Right cardiac atrium (tissue), 5 donors: ENCODE data around the gene MFSD8. TPM values are rescaled to one million over a fixed set of nuclear protein-coding genes. Genes with fewer than 3 reads are reported as not detected.
"Not testable (repeated sequence)": the region's sequence is repeated elsewhere in the genome, so short reads cannot be mapped to it uniquely, and the experiment has no call there.

Experiments used
- ATAC-seq, 2 donors: fragments of 200-7000 bp; cut with Tn5 transposase; one replicate each; pipeline versions ENCODE4 v1.8.0 to v1.9.1; 2020; ENCODE audit warnings: moderate library complexity in 2 of 2, mild to moderate bottlenecking in 1 of 2
- DNase-seq, 3 donors: peaks; one replicate each; pipeline ENCODE4 v3.0.0-alpha.2; 2020
- H3K27ac ChIP-seq: one replicate; pipeline ENCODE4 v1.5.1; 2013; ENCODE audit warnings: mild to moderate bottlenecking, low read length, control low read depth, moderate library complexity
- H3K27me3 ChIP-seq: one replicate; pipeline ENCODE4 v1.6.1; 2013; ENCODE audit not compliant: control insufficient read depth, insufficient read depth
- H3K4me1 ChIP-seq: one replicate; pipeline ENCODE4 v1.6.1; 2013; ENCODE audit warnings: low read length; ENCODE audit not compliant: control insufficient read depth, insufficient read depth
- H3K4me3 ChIP-seq: one replicate; pipeline ENCODE4 v1.5.1; 2013; ENCODE audit warnings: low read length, control low read depth
- H3K9me3 ChIP-seq: one replicate; pipeline ENCODE4 v1.6.1; 2013; ENCODE audit warnings: low read length; ENCODE audit not compliant: control insufficient read depth
- WGBS: extraction: QIAGEN DNeasy Blood & Tissue Kit; methylation state at CpG from one replicate; pipeline ENCODE4 v1.1.7; 2013; 5-methylcytosine and 5-hydroxymethylcytosine counted together
- intact Hi-C, 4 donors: fragments of 100-400 bp; cut with DNase I; formaldehyde crosslinking; loops; one replicate each; pipeline versions ENCODE4 v1.11.0 to v1.14.0; 2022 to 2023
- polyA plus RNA-seq: library from polyadenylated mRNA; stranded (reverse); fragments of 200-250 nt; gene quantifications from one replicate; pipeline ENCODE4 v1.2.3, GENCODE V29; 2013
- total RNA-seq, 4 donors: library from RNA; stranded (reverse); fragmentation: NEBNext Ultra II Directional; extraction: Animal tissue kit (Norgen Biotek cat#: 25700); gene quantifications; one replicate each; pipeline ENCODE4 v1.2.1, GENCODE V29; 2021
- donor health status: healthy with polysubstance abuse.
- donor health status: DM: no; HTN: yes; CAD: no.
- donor health status: DM: no; HTN: no; CAD: no.
- donor health status: DM: no; HTN: yes; CAD: no; lungs with severe emphysema.
- donor health status: DM: yes; HTN: yes; CAD: no.

MFSD8 gene
- total and polyA plus RNA-seq, 5 donors, result 5.9 to 12.2 (median 10.4) TPM

DNA sequence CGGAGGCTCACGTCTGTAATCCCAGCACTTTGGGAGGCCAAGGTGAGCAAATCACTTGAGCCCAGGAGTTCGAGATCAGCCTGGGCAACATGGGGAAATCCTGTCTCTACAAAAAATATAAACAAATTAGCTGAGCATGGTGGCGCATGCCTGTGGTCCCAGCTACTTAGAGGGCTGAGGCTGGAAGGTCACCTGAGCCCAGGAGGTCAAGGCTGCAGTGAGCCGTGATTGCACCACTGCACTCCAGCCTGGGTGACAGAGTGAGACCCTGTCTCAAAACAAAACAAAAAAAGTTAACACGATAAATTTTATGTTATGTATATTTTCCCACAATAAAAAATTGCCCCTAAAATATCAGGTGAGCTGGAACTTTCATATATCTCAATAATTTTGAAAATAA lies 33.1 kb downstream of the MFSD8 start:
- H3K4me3 ChIP-seq, H3K27ac ChIP-seq, H3K4me1 ChIP-seq, H3K27me3 ChIP-seq, ATAC-seq, H3K9me3 ChIP-seq, intact Hi-C loops, DNase-seq: not testable (repeated sequence)
- WGBS, result 91% methylated on average over 6 of the region's 6 CpGs

- H3K4me3 ChIP-seq, result no peak overlapping the region
- no peak overlapping the region for H3K27ac ChIP-seq
- WGBS, result 92% methylated on average over 1 of the region's 1 CpG
- H3K9me3 ChIP-seq, result no peaks in the 10 kb centered on the region
- ATAC-seq (no peak), DNase-seq (no peak)
- no peaks in the 10 kb centered on the region for H3K27me3 ChIP-seq
- no peaks in the 10 kb centered on the region for H3K4me1 ChIP-seq
- intact Hi-C loops, result no loop called here
Measured at GRCh38 chr4:127930175-127930574, 34.8 kb downstream of the MFSD8 start.

DNA sequence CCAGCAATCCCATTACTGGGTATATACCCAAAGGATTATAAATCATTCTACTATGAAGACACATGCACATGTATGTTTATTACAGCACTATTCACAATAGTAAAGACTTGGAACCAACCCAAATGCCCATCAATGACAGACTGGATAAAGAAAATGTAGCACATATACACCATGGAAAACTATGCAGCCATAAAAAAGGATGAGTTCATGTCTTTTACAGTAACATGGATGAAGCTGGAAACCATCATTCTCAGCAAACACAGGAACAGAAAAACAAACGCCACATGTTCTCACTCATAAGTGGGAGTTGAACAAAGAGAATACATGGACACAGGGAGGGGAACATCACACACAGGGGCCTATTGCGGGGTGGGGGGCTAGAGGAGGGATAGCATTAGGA lies 39.3 kb downstream of the MFSD8 start:
- H3K27ac ChIP-seq, H3K27me3 ChIP-seq, H3K4me3 ChIP-seq, ATAC-seq, DNase-seq, intact Hi-C loops, H3K4me1 ChIP-seq, H3K9me3 ChIP-seq: not testable (repeated sequence)
- WGBS, result 96% methylated on average over 2 of the region's 2 CpGs

DNA sequence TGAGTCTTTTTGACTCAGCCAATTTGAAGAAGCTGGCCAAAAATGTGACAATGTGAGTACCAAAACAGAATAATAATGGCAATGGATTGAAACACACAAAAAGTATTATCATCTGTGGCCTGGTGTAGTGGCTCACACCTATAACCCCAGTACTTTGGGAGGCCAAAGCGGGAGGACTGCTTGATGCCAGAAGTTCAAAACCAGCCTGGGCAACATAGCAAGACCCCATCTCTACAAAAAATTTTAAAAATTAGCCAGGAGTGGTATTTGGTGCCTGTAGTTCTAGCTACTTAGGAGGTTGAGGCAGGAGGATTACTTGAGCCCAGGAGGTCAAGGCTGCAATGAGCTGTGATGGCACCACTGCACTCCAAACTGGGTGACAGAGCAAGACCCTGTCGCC lies 42.7 kb downstream of the MFSD8 start:
- intact Hi-C loops, result no loop called here
- no peaks in the 10 kb centered on the region for H3K27me3 ChIP-seq
- WGBS, result 98% methylated on average over 2 of the region's 2 CpGs
- no peaks in the 10 kb centered on the region for H3K4me1 ChIP-seq
- DNase-seq, result no peak
- no peak overlapping the region for H3K4me3 ChIP-seq
- ATAC-seq, result no peak
- no peaks in the 10 kb centered on the region for H3K9me3 ChIP-seq
- no peak overlapping the region for H3K27ac ChIP-seq

DNA sequence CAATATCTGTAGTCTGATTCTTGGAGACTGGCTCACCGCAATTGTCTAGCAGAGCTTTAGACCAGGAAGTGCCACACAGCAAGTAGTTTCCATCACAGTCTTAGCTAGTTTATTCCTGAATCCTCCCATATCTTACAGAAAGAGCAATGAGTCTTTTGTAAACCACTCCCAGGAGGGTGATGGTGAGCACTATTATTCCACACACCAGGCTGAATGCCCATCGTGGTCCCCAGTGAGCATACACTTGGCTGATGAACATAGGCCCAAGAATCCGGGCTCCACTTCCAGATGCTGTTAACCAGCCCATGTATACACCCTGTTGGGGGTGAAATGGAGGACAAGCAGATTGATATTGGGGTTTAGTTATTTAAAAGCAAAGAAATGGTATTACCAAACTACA lies 44.5 kb downstream of the MFSD8 start:
- Histone ChIP-seq H3K27me3 (no peaks in the 10 kb centered on the region), H3K27ac (no peak overlapping the region), H3K9me3 (no peaks in the 10 kb centered on the region), H3K4me1 (no peaks in the 10 kb centered on the region), H3K4me3 (no peak overlapping the region)
- intact Hi-C loops, result no loop called here
- peak in 2 of 3 donors; percentile 15 to 40 for DNase-seq
- no peak for ATAC-seq
- WGBS, result 80% methylated on average over 3 of the region's 3 CpGs

DNA sequence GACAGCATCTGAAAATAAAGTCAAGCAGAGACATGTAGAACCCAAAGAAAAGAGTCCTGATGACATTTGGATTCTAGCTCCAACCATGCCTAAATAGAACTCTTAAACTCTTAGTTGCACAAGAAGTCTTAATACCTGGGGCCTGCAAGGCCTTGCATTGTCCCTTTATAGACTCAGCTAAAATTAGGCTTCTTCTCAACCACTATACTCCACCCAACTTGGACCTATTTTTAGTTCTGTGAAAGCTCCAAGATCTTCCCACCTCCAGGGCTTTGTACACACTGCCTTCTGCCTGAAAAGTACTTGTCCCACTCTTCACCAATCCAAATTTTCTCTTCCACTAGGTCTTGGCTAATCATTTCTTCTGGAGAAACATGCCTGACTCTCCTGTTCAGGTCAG lies 47.8 kb downstream of the MFSD8 start:
- DNase-seq (no peak), ATAC-seq (peak in 1 of 2 donors; percentile 56)
- no peaks in the 10 kb centered on the region for H3K9me3 ChIP-seq
- no peak overlapping the region for H3K4me3 ChIP-seq
- no peaks in the 10 kb centered on the region for H3K27me3 ChIP-seq
- no peak overlapping the region for H3K27ac ChIP-seq
- intact Hi-C loops, result no loop called here
- no peaks in the 10 kb centered on the region for H3K4me1 ChIP-seq

- Histone ChIP-seq H3K27ac (no peak overlapping the region), H3K27me3 (no peaks in the 10 kb centered on the region), H3K9me3 (no peaks in the 10 kb centered on the region), H3K4me1 (no peaks in the 10 kb centered on the region), H3K4me3 (no peak overlapping the region)
- 95% methylated on average over 3 of the region's 3 CpGs for WGBS
- ATAC-seq (no peak), DNase-seq (no peak)
- intact Hi-C loops, result no loop called here
Measured at GRCh38 chr4:127916512-127916911, 48.5 kb downstream of the MFSD8 start.

DNA sequence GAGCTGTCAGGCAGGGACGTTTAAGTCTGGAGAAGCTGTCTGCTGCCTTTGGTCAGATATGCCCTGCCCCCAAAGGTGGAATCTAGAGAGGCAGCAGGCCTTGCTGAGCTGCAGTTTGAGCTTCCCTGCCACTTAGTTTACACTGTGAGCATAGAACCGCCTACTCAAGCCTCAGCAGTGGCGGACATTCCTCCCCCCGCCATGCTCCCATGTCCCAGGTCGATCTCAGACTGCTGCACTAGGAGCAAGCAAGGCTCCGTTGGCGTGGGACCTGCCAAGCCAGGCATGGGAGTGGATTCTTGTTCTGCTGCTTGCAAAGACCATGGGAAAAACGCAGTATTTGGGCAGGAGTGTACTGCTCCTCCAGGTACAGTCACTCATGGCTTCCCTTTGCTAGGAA lies 59.9 kb downstream of the MFSD8 start:
- DNase-seq (no peak), ATAC-seq (no peak)
- Histone ChIP-seq H3K4me1 (no peaks in the 10 kb centered on the region), H3K27ac (no peak overlapping the region), H3K9me3 (no peaks in the 10 kb centered on the region), H3K27me3 (no peaks in the 10 kb centered on the region), H3K4me3 (no peak overlapping the region)
- intact Hi-C loops, result no loop called here
- 82% methylated on average over 8 of the region's 8 CpGs for WGBS

DNA sequence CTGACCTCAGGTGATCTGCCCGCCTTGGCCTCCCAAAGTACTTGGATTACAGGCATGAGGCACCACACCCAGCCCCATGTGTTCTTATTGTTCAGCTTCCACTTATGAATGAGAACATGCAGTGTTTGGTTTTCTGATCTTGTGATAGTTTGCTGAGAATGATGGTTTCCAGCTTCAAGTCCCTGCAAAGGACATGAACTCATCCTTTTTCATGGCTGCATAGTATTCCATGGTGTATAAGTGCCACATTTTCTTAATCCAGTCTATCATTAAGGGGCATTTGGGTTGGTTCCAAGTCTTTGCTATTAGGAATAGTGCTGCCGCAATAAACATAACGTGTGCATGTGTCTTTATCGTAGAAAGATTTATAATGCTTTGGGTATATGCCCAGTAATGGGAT lies 65.3 kb downstream of the MFSD8 start:
- H3K4me1 ChIP-seq, H3K27me3 ChIP-seq, H3K27ac ChIP-seq, DNase-seq, H3K9me3 ChIP-seq, H3K4me3 ChIP-seq, intact Hi-C loops, ATAC-seq: not testable (repeated sequence)
- 98% methylated on average over 4 of the region's 4 CpGs for WGBS

DNA sequence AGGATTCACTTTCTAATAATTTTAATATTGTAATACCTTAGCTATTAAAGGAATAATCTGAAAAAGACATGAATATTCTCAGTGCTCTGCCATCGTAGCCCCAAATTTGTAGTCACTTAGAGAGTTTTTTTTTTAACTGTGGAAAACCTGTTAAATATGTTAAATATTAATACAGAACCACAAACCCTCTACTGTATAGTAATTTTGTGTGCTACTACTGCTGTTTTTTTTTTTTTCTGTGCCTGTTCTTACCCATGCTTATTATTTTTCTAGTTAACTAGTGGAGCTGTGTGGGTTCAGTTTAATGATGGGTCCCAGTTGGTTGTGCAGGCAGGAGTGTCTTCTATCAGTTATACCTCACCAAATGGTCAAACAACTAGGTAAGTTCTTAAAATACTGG lies 68.4 kb downstream of the MFSD8 start:
- no peaks in the 10 kb centered on the region for H3K27me3 ChIP-seq
- intact Hi-C loops, result no loop called here
- H3K4me3 ChIP-seq, result no peak overlapping the region
- H3K27ac ChIP-seq, result no peak overlapping the region
- H3K4me1 ChIP-seq, result no peaks in the 10 kb centered on the region
- ATAC-seq (no peak), DNase-seq (no peak)
- WGBS, result 97% methylated on average over 1 of the region's 1 CpG
- H3K9me3 ChIP-seq, result no peaks in the 10 kb centered on the region

- no peak overlapping the region for H3K4me3 ChIP-seq
- no peaks in the 10 kb centered on the region for H3K9me3 ChIP-seq
- no peak overlapping the region for H3K27ac ChIP-seq
- ATAC-seq (no peak), DNase-seq (no peak)
- intact Hi-C loops, result no loop called here
- no peaks in the 10 kb centered on the region for H3K4me1 ChIP-seq
- no peaks in the 10 kb centered on the region for H3K27me3 ChIP-seq
- WGBS, result 95% methylated on average over 1 of the region's 1 CpG
Measured at GRCh38 chr4:127896069-127896468, 68.9 kb downstream of the MFSD8 start.

- ATAC-seq (no peak), DNase-seq (no peak)
- intact Hi-C loops, result no loop called here
- Histone ChIP-seq H3K9me3 (no peaks in the 10 kb centered on the region), H3K27me3 (no peaks in the 10 kb centered on the region), H3K27ac (no peak overlapping the region), H3K4me3 (no peak overlapping the region), H3K4me1 (no peaks in the 10 kb centered on the region)
- WGBS, result 71% methylated on average over 3 of the region's 3 CpGs
Measured at GRCh38 chr4:127889903-127890302, 75.1 kb downstream of the MFSD8 start.
